ENCODE results near the gene SEZ6L.

SEZ6L gene

GRCh38 chr22:26414347-26414746 lies 245.1 kb downstream of the SEZ6L start:
- TF ChIP-seq CTCF (IDR thresholded peaks at IDR 0.05; ENCODE audit: extremely low read depth, insufficient read depth, missing control alignments), result no peak
- in situ Hi-C loops (cut with MboI; ENCODE audit: low pct_unique_long_range_greater_than_20kb, low sequenced_read_pairs, unreplicated experiment), result no loop called here
- no peak for DNase-seq (ENCODE audit: low spot score)

- TF ChIP-seq CTCF (IDR thresholded peaks at IDR 0.05; ENCODE audit: extremely low read depth, insufficient read depth, missing control alignments), result no peak
- no peak for DNase-seq (ENCODE audit: low spot score)
- in situ Hi-C loops (cut with MboI; ENCODE audit: low pct_unique_long_range_greater_than_20kb, low sequenced_read_pairs, unreplicated experiment), result no loop called here
Measured at GRCh38 chr22:26416256-26416655, 247.0 kb downstream of the SEZ6L start.

GRCh38 chr22:26416670-26417276 lies 247.5 kb downstream of the SEZ6L start:
- no peak for TF ChIP-seq CTCF (IDR thresholded peaks at IDR 0.05; ENCODE audit: extremely low read depth, insufficient read depth, missing control alignments)
- in situ Hi-C loops (cut with MboI; ENCODE audit: low pct_unique_long_range_greater_than_20kb, low sequenced_read_pairs, unreplicated experiment), result no loop called here
- DNase-seq (ENCODE audit: low spot score), result no peak

GRCh38 chr22:26417406-26417805 lies 248.1 kb downstream of the SEZ6L start:
- in situ Hi-C loops (cut with MboI; ENCODE audit: low pct_unique_long_range_greater_than_20kb, low sequenced_read_pairs, unreplicated experiment), result no loop called here
- DNase-seq (ENCODE audit: low spot score), result no peak
- TF ChIP-seq CTCF (IDR thresholded peaks at IDR 0.05; ENCODE audit: extremely low read depth, insufficient read depth, missing control alignments), result no peak

- in situ Hi-C loops (cut with MboI; ENCODE audit: low pct_unique_long_range_greater_than_20kb, low sequenced_read_pairs, unreplicated experiment), result no loop called here
- no peak for DNase-seq (ENCODE audit: low spot score)
- no peak for TF ChIP-seq CTCF (IDR thresholded peaks at IDR 0.05; ENCODE audit: extremely low read depth, insufficient read depth, missing control alignments)
Measured at GRCh38 chr22:26418620-26419019, 249.4 kb downstream of the SEZ6L start.

- in situ Hi-C loops (cut with MboI; ENCODE audit: low pct_unique_long_range_greater_than_20kb, low sequenced_read_pairs, unreplicated experiment), result no loop called here
- no peak for TF ChIP-seq CTCF (IDR thresholded peaks at IDR 0.05; ENCODE audit: extremely low read depth, insufficient read depth, missing control alignments)
- no peak for DNase-seq (ENCODE audit: low spot score)
Measured at GRCh38 chr22:26426924-26427323, 257.7 kb downstream of the SEZ6L start.
